ENCODE measurements around the gene FAM76B. TPM values are rescaled to one million over a fixed set of nuclear protein-coding genes. Genes with fewer than 3 reads are reported as not detected.
A peak's percentile ranks its signal among the peaks of the same experiment; 100 is the strongest.

The FAM76B gene
- 10 to 100 TPM; 17.2 to 56.2 (median 24.0) TPM for total RNA-seq

DNA sequence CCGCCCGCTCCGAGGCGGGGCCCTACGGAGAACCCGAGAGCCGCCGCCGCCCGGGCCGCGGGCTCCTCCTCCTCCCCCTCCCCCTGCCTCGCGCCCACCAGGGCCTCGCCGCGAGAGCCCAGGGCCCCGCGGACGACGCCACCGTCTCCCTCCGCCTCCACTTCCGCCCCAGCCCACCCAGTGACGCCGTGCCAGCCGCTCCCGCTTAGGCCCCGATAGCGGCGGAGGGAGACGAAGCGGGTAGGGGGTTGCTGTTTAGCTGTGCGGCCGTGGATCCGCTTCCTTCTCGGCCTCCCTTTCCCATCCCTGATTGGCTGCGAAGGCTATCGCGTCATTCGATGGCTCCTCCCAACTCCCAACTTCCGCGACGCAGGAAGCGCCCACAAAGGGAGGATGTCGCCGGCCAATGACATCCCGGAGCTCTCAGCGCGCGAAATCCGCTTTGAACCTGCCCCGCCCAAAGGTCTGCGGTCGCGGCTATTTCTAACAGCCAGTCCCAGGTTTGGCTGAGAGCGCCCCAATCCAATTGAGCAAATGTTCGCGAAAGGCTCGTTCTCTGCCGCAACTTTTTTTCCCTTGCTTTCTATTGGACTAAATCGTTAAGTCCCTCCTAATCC lies at the start of gene FAM76B:
TSS of gene FAM76B (minus strand) at position 277 of the 617 bp plus-strand sequence. CDS start 304 bp downstream, outside the sequence.
- Histone ChIP-seq H3K4me3 (peak within 1 kb of the TSS; percentile 77), H3K27ac (peak within 1 kb of the TSS; percentile 99), H3K4me1 (peaks cover 25% of the 10 kb centered on the region), H3K9me3 (no peaks in the 10 kb centered on the region), H3K27me3 (no peaks in the 10 kb centered on the region), H3K36me3 (peaks cover 18% of the 10 kb centered on the region)
- TF ChIP-seq, protein P1, sequence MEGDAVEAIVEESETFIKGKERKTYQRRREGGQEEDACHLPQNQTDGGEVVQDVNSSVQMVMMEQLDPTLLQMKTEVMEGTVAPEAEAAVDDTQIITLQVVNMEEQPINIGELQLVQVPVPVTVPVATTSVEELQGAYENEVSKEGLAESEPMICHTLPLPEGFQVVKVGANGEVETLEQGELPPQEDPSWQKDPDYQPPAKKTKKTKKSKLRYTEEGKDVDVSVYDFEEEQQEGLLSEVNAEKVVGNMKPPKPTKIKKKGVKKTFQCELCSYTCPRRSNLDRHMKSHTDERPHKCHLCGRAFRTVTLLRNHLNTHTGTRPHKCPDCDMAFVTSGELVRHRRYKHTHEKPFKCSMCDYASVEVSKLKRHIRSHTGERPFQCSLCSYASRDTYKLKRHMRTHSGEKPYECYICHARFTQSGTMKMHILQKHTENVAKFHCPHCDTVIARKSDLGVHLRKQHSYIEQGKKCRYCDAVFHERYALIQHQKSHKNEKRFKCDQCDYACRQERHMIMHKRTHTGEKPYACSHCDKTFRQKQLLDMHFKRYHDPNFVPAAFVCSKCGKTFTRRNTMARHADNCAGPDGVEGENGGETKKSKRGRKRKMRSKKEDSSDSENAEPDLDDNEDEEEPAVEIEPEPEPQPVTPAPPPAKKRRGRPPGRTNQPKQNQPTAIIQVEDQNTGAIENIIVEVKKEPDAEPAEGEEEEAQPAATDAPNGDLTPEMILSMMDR (IDR thresholded peaks at IDR 0.05), result no peak
- TF ChIP-seq POLR2AphosphoS5 (IDR thresholded peaks at IDR 0.05) (peak; percentile 43 to 97 (median 93)), POLR2A (IDR thresholded peaks at IDR 0.05) (peak; percentile 73 to 90)
- WGBS, result 0% methylated on average over 17 of the region's 62 CpGs
- peak; percentile 98 for DNase-seq (ENCODE audit: low spot score in 2 of 2)

DNA sequence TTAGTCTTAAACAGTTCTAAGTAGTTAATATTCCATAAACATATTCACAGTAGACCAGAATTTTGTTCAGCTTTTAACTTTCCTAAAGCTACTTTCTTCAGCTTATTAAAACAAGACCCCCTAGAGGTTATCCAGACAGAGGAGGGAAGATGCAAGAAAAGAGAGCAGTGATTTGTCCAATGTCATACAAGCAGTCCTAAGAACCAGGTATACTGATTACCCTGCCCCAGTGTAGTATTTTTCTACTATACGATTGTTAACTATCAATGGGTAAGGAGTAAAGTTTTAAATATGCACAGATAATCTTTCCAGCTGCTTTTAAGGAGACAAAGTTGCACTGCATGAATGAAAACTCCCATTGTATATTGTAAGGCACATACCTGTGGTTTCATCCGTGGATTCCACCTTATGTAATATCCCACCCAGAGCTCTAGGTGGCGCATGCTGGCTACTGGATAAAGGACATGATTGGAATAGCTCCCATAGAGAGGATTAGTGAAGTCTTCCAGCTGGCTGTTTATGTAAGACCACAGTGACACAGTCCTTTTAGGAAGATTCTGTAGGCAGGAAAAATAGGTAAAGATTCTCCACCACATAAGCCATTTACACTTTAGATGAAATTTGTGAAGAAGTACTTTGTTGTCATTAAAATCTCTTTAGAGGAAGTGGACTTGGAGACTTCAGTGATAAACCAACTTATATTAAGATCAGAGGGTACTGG lies 46.3 kb upstream of the FAM76B start:
- H3K27me3 ChIP-seq, result no peaks in the 10 kb centered on the region
- H3K4me3 ChIP-seq, result no peak overlapping the region
- H3K9me3 ChIP-seq, result no peaks in the 10 kb centered on the region
- TF ChIP-seq, protein P1 (IDR thresholded peaks at IDR 0.05), result peak; percentile 79 to 83
- TF ChIP-seq POLR2AphosphoS5 (IDR thresholded peaks at IDR 0.05), result no peak
- WGBS, result 4% methylated on average over 3 of the region's 3 CpGs
- H3K4me1 ChIP-seq, result peaks cover 5% of the 10 kb centered on the region
- peaks cover 58% of the 10 kb centered on the region for H3K36me3 ChIP-seq
- H3K27ac ChIP-seq, result no peak overlapping the region
- DNase-seq (ENCODE audit: low spot score in 2 of 2), result peak in 1 of 2 donors; percentile 69

DNA sequence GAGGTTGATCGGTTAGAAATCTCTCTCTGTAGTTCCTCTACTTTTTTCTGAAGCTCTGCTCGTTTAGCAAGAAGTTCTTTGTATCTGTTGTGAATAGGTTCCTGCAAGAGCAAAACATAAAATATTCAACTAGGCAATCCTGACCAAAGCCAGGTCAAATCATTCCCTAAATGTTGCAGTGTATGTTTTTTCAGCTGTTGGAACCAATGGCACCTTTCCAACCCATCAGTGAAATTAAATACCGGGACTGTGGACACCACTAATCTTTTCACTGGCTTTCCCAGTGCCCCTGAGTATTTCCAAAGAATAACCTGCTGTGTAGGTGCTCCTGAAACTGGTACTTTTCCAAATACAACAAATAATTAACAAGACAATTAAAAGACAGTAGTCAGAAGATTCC lies 45.8 kb upstream of the FAM76B start:
- no peak overlapping the region for H3K27ac ChIP-seq
- H3K4me1 ChIP-seq, result peaks cover 5% of the 10 kb centered on the region
- no peak for TF ChIP-seq POLR2AphosphoS5 (IDR thresholded peaks at IDR 0.05)
- TF ChIP-seq, protein P1 (IDR thresholded peaks at IDR 0.05), result no peak
- no peak for TF ChIP-seq POLR2A (IDR thresholded peaks at IDR 0.05)
- TF ChIP-seq EP300 (IDR thresholded peaks at IDR 0.05), result no peak
- peaks cover 59% of the 10 kb centered on the region for H3K36me3 ChIP-seq
- no peak overlapping the region for H3K4me3 ChIP-seq
- DNase-seq (ENCODE audit: low spot score in 2 of 2), result no peak
- 50% methylated on average over 3 of the region's 3 CpGs for WGBS
- no peaks in the 10 kb centered on the region for H3K27me3 ChIP-seq
- H3K9me3 ChIP-seq, result no peaks in the 10 kb centered on the region

DNA sequence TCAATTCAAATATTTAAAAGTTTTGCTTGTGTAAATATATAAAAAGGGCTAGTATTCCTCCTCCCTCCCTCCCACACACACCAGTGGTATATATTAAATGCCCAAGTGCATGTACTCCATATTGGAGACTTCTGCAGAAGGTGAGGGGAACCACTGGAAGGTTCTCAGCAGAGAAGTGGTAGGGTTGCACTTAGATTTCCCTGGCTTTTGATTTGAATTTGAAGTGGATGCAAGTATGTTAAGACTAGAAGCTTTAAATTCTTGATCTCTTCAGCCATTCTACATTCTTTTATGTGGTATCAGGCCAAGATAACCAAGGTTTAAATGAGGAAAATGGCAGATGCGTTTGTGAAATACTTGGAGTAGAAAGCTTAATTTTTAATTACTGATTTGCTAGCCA lies 43.8 kb upstream of the FAM76B start:
- Histone ChIP-seq H3K36me3 (peaks cover 69% of the 10 kb centered on the region), H3K27ac (no peak overlapping the region), H3K4me1 (peaks cover 5% of the 10 kb centered on the region), H3K9me3 (no peaks in the 10 kb centered on the region), H3K27me3 (no peaks in the 10 kb centered on the region), H3K4me3 (no peak overlapping the region)
- no peak for TF ChIP-seq EP300 (IDR thresholded peaks at IDR 0.05)
- TF ChIP-seq, protein P1 (IDR thresholded peaks at IDR 0.05), result no peak
- TF ChIP-seq POLR2AphosphoS5 (IDR thresholded peaks at IDR 0.05), result no peak
- no peak for TF ChIP-seq POLR2A (IDR thresholded peaks at IDR 0.05)
- WGBS, result 0% methylated on average over 1 of the region's 1 CpG
- DNase-seq (ENCODE audit: low spot score in 2 of 2), result no peak

GRCh38 chr11:95832763-95833162 lies 43.2 kb upstream of the FAM76B start:
- Histone ChIP-seq H3K36me3 (peaks cover 69% of the 10 kb centered on the region), H3K27me3 (no peaks in the 10 kb centered on the region), H3K4me3 (no peak overlapping the region), H3K4me1 (peaks cover 5% of the 10 kb centered on the region), H3K9me3 (no peaks in the 10 kb centered on the region), H3K27ac (no peak overlapping the region)
- TF ChIP-seq POLR2AphosphoS5 (IDR thresholded peaks at IDR 0.05) (no peak), POLR2A (IDR thresholded peaks at IDR 0.05) (no peak), EP300 (IDR thresholded peaks at IDR 0.05) (no peak)
- TF ChIP-seq, protein P1 (IDR thresholded peaks at IDR 0.05), result no peak
- 81% methylated on average over 3 of the region's 3 CpGs for WGBS
- no peak for DNase-seq (ENCODE audit: low spot score in 2 of 2)

All from suprapubic skin (tissue), 4 donors.